Measurements from ENCODE around the gene GTF2F1.
"Not testable (repeated sequence)": the region's sequence is repeated elsewhere in the genome, so short reads cannot be mapped to it uniquely, and the experiment has no call there.

GTF2F1 gene

DNA sequence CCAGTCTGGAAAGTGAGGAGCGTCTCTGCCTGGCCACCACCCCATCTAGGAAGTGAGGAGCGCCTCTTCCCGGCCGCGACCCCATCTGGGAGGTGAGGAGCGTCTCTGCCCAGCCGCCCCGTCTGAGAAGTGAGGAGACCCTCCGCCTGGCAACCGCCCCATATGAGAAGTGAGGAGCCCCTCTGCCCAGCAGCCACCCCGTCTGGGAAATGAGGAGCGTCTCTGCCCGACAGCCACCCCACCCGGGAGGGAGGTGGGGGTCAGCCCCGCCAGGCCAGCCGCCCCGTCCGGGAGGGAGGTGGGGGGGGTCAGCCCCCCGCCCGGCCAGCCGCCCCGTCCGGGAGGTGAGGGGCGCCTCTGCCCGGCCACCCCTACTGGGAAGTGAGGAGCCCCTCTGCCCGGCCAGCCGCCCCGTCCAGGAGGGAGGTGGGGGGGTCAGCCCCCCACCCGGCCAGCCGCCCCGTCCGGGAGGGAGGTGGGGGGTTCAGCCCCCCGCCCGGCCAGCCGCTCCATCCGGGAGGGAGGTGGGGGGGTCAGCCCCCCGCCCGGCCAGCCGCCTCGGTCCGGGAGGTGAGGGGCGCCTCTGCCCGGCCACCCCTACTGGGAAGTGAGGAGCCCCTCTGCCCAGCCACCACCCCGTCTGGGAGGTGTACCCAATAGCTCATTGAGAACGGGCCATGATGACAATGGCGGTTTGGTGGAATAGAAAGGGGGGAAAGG lies 37.5 kb downstream of the GTF2F1 start:
- DNase-seq (ENCODE audit: low read depth), result not testable (repeated sequence)

DNA sequence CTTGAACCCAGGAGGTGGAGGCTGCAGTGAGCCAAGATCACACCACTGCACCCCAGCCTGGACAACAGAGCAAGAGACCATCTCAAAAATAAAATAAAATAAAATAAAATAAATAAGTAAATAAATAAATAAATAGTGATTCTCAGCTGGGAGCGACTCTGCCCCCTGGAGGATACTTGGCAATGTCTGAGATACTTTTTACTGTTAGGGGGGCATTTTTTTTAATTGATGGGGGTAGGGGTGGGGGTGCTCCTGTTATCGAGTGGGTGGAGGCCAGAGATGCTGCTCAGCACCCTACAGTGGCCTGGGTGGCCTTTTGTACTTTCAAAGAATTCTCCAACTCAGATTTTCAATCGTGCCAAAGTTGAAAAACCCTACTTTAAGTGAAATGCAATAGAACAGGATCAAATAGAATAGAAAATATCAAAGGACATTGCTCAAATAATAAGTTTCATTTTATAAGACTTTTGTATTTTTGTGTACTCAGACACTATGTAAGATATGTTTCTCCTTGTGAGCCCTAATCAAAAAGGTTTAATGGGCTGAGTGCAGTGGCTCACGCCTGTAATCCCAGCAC lies 38.8 kb downstream of the GTF2F1 start:
- no peak for DNase-seq (ENCODE audit: low read depth)

GRCh38 chr19:6352381-6353165 lies 40.4 kb downstream of the GTF2F1 start:
- DNase-seq (ENCODE audit: low read depth), result no peak

DNA sequence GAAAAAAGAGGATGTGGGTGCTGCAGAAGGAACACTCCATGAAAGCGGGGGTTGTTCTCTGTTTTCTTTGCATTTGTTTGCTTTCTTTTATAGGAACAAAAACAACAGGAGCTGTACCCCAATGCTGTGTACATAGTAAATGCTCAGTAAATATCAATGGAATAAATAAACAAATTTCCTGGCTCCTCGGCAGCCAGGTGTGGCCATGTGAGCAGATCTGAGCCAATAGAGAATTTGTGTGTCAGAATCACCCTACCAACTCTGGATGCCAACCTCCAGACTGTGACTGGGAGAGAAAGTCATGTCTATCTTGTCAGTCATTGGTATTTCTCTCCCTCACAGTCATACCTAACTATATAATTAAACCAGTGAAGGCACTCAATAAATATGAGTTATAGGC lies 42.3 kb downstream of the GTF2F1 start:
- no peak for DNase-seq (ENCODE audit: low read depth)

DNA sequence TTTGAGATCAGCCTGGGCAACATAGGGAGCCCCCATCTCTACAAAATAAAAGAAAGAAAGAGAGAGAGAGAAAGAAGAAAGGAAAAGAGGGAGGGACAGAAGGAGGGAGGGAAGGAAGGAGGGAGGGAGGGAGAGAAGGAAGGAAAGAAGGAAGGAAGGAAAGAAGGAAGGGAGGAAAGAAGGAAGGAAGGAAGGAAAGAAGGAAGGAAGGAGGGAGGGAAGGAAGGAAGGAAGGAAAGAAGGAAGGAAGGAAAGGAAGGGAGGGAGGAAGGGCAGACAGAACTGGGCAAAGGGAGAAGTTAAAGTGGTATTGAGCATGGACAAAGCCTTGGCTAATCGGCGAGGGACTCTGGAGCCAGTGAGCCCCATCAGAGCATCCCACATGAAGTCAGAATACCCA lies 43.7 kb downstream of the GTF2F1 start:
- not testable (repeated sequence) for DNase-seq (ENCODE audit: low read depth)

DNA sequence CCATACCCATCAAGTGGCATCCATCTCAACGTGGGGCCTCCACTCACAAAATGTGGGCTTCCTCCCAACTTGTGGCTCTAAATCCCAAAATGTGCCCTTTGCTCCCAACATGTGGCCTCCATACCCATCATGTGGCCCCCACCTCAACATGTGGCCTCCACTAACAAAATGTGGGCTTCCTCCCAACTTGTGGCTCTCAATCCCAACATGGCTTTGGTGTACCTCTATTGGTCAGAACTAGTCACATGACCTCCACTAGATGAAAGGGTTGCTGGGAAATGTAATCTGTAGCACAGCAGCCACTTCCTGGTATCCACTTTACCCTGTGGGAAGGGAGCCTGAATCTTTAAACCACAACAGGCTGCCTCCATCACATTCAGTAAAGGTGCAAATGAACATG lies 49.5 kb downstream of the GTF2F1 start:
- DNase-seq (ENCODE audit: low read depth), result no peak

DNA sequence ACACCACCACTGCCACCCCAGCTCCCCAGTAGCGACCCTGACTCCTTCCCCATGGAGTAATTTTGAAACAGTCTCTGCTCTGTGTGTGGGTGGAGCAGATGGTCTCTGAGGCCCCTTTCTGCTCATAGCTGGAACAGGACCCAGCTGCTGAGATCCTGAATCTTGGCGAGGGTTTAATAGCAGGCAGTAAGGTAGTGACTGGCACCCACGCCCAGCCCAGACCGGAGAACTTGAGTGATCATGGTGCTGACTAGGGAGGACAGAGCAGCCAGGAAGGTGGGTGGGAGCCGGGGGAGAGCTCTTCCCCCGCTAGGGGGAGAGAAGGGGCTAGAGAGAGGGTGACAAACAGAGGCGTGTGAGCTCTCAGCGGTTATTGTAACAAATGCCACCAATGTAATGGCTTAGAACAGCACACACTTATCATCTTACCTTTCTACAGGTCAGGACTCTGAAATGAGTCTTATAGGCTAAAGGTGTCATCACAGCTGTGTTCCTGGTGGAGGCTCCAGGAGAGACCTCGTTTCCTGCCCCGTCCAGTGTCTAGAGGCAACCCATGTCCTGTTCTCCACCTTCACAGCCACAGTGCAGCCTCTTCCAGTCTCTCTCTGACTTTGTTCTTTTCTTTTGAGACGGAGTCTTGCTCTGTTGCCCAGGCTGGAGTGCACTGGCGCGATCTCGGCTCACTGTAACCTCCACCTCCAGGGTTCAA lies 52.3 kb downstream of the GTF2F1 start:
- no peak for DNase-seq (ENCODE audit: low read depth)

DNA sequence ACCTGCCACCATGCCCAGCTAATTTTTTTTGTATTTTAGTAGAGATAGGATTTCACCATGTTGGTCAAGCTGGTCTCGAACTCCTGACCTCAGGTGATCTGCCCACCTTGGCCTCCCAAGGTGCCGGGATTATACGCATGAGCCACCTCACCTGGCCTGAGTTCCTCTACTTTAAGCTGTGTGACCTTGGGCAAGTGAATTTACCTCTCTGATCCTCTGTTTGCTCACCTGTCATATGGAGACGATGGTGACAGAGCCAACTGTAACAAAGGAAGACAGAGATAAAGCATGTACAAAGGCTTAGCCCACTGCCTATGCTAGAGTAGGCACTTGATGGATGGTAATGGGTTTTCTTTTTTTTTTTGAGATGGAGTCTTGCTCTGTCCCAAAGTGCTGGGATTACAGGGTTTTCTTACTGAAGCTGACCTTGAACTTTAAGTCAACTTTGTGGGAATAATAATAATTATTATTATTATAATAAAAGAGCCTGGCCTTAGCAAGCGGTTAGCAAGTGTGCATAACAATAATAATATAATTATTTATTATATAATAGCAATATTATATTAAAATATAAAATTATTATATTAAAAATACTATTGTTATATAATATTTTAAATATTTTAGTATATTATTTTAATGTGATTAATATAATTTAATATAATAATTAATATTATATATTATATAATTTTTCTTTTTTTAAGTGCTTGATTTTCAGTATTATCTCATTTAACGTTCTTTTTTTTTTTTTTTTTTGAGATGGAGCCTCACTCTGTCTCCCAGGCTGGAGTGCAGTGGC lies 58.3 kb downstream of the GTF2F1 start:
- DNase-seq (ENCODE audit: low read depth), result no peak

- no peak for DNase-seq (ENCODE audit: low read depth)
Observed at GRCh38 chr19:6333439-6333838, 59.5 kb downstream of the GTF2F1 start, which contains the start of gene ACER1. TSS of gene ACER1 (minus strand) at chr19:6333612. CDS start at chr19:6333551, 61 bp downstream.
